PFSK-1 (cell line): ENCODE data around the gene SUDS3.

Source experiments
- FOXP2 ChIP-seq: optimal IDR thresholded peaks from 2 replicates; pipeline ENCODE3; 2011; ENCODE audit warnings: borderline replicate concordance, control low read depth, inconsistent platforms; ENCODE audit not compliant: insufficient read depth; ENCODE audit errors: extremely low read length, extremely low read depth
- POLR2AphosphoS5 ChIP-seq: IDR thresholded peaks from 2 replicates; pipeline ENCODE4 v1.6.1; 2012; ENCODE audit warnings: low read depth, mild to moderate bottlenecking, control low read depth, low read length, moderate library complexity
- SIN3A ChIP-seq: IDR thresholded peaks from 2 replicates; pipeline ENCODE4 v1.6.1; 2012; ENCODE audit warnings: mild to moderate bottlenecking, low read length, moderate library complexity, borderline replicate concordance; ENCODE audit not compliant: insufficient read depth
- TAF1 ChIP-seq: IDR thresholded peaks from 2 replicates; pipeline ENCODE4 v1.6.1; 2012; ENCODE audit warnings: low read length, control low read depth, borderline replicate concordance; ENCODE audit not compliant: insufficient read depth
- TF ChIP-seq, protein P1 (sequence below), 2 experiments: IDR thresholded peaks; 2 replicates each; pipeline versions ENCODE4 v1.6.1 to v1.8.0; 2011 to 2012; ENCODE audit warnings: low read depth in 2 of 2, low read length in 2 of 2, control low read depth in 1 of 2, inconsistent platforms in 1 of 2, mild to moderate bottlenecking in 1 of 2, moderate library complexity in 1 of 2; ENCODE audit not compliant: insufficient read depth in 1 of 2

SUDS3 gene

GRCh38 chr12:118377884-118378470 lies 1.6 kb downstream of the SUDS3 start:
- TF ChIP-seq FOXP2 (no peak), TAF1 (no peak), SIN3A (no peak)
- TF ChIP-seq, protein P1, sequence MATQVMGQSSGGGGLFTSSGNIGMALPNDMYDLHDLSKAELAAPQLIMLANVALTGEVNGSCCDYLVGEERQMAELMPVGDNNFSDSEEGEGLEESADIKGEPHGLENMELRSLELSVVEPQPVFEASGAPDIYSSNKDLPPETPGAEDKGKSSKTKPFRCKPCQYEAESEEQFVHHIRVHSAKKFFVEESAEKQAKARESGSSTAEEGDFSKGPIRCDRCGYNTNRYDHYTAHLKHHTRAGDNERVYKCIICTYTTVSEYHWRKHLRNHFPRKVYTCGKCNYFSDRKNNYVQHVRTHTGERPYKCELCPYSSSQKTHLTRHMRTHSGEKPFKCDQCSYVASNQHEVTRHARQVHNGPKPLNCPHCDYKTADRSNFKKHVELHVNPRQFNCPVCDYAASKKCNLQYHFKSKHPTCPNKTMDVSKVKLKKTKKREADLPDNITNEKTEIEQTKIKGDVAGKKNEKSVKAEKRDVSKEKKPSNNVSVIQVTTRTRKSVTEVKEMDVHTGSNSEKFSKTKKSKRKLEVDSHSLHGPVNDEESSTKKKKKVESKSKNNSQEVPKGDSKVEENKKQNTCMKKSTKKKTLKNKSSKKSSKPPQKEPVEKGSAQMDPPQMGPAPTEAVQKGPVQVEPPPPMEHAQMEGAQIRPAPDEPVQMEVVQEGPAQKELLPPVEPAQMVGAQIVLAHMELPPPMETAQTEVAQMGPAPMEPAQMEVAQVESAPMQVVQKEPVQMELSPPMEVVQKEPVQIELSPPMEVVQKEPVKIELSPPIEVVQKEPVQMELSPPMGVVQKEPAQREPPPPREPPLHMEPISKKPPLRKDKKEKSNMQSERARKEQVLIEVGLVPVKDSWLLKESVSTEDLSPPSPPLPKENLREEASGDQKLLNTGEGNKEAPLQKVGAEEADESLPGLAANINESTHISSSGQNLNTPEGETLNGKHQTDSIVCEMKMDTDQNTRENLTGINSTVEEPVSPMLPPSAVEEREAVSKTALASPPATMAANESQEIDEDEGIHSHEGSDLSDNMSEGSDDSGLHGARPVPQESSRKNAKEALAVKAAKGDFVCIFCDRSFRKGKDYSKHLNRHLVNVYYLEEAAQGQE (IDR thresholded peaks at IDR 0.05; ENCODE audit: insufficient read depth in 1 of 2, low read depth in 2 of 2, low read length in 2 of 2): no peak

DNA sequence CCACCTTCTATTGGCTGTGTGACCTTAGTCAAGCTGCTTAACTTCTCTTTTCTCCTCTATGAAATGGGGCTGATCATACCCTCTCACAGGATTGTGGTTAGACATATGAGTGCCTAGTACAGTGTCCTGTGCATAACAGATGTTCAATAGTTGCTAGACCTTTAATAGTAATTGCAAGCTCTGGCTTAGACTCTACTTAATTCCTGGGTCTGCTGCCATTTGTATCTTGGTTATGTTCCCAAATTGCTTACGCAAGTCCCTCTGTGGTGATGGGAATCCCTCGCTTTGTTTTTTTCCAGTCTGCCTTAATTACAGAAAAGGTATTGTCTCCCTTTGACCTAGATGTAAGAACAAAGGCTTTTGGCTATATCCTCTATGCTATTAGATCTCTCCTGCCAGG lies 15.1 kb downstream of the SUDS3 start:
- no peak for TF ChIP-seq FOXP2
- TF ChIP-seq, protein P1 (IDR thresholded peaks at IDR 0.05; ENCODE audit: insufficient read depth in 1 of 2, low read depth in 2 of 2, low read length in 2 of 2): no peak
- TF ChIP-seq POLR2AphosphoS5: no peak
- no peak for TF ChIP-seq SIN3A
- TF ChIP-seq TAF1: no peak

DNA sequence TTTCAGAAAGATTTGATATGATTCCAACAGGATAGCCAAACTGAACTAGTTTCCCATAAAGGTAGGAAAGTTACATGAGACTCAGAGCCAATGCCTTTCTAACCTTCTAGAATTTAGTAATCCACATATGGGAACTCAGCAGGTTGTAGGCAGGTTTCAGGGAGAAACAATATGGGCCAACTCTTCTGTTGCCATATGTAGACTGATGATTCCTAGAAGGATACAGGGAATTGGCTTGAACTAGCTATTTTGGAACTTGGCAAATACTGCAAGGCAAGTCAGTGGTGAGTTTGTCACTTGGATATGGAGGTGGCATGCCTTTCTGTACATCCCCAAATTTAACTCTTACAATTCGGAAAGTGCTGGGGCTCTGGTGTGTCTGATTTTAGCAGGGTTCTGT lies 15.5 kb downstream of the SUDS3 start:
- TF ChIP-seq FOXP2: no peak
- no peak for TF ChIP-seq TAF1
- TF ChIP-seq, protein P1 (IDR thresholded peaks at IDR 0.05; ENCODE audit: insufficient read depth in 1 of 2, low read depth in 2 of 2, low read length in 2 of 2): no peak
- no peak for TF ChIP-seq SIN3A
- no peak for TF ChIP-seq POLR2AphosphoS5

DNA sequence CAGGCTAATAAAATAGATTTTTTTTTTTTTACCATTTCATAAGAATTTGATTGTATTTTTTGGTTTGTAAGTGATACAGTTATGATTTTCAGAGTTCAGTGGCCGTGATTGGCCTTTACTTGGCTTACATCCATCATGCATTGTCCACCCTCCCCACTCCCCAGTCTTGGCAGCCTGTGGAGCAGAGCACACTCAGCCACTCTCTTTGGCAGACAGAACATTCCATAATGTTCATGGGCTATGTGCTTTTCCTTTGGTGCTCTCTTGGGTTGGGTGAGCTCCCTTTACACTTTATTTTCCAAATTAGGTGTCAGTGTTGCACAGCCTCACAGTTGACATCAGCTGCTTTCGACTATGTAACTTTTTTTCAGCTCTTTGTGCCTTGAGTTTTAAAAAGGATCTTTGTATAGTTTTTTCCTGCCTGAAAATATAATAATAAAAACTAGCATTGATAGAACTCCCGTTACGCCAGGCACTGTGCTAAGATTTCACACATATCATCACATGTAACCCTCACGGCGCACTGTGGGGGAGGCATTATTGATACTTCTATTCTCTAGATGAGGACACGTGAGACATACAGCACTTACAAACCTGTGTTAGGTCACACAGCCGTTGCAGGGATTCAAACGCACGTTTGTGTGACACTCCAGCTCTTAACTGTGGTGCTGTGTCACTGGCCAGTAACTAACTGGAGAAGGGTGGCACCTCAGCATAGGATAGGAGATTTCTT lies 21.5 kb downstream of the SUDS3 start:
- TF ChIP-seq, protein P1 (IDR thresholded peaks at IDR 0.05; ENCODE audit: insufficient read depth in 1 of 2, low read depth in 2 of 2, low read length in 2 of 2): no peak
- TF ChIP-seq TAF1 (no peak), SIN3A (no peak), FOXP2 (no peak), POLR2AphosphoS5 (no peak)

- TF ChIP-seq SIN3A (no peak), FOXP2 (no peak), TAF1 (no peak), POLR2AphosphoS5 (no peak)
- TF ChIP-seq, protein P1 (IDR thresholded peaks at IDR 0.05; ENCODE audit: insufficient read depth in 1 of 2, low read depth in 2 of 2, low read length in 2 of 2): no peak
Measured at GRCh38 chr12:118398524-118398923, 22.2 kb downstream of the SUDS3 start.
